WERI-Rb-1 (cell line): ENCODE measurements around the gene HOXA13.

Experiments
- DNase-seq: peaks from one replicate; pipeline ENCODE4 v3.0.0-alpha.2; 2020
- H3K27ac ChIP-seq: fragments of 250-450 bp; sonication (Bioruptor Pico); 2 replicates; pipeline ENCODE4 v1.5.1; 2020; ENCODE audit warnings: mild to moderate bottlenecking, moderate library complexity
- H3K27me3 ChIP-seq: fragments of 250-450 bp; sonication (Bioruptor Pico); 2 replicates; pipeline ENCODE4 v1.5.1; 2021; ENCODE audit warnings: mild to moderate bottlenecking, low read depth, moderate library complexity; ENCODE audit not compliant: insufficient read depth, severe bottlenecking
- H3K36me3 ChIP-seq: fragments of 250-450 bp; sonication (Bioruptor Pico); 2 replicates; pipeline ENCODE4 v1.5.1; 2020; ENCODE audit warnings: mild to moderate bottlenecking, moderate library complexity
- H3K4me3 ChIP-seq: 2 replicates; pipeline ENCODE4 v1.5.1; 2011; ENCODE audit warnings: low read depth, mild to moderate bottlenecking, control low read depth, low read length
- H3K9me3 ChIP-seq: fragments of 250-450 bp; sonication (Bioruptor Pico); 2 replicates; pipeline ENCODE4 v1.5.1; 2021; ENCODE audit warnings: mild to moderate bottlenecking, moderate library complexity; ENCODE audit not compliant: severe bottlenecking
- CTCF ChIP-seq: IDR thresholded peaks from 2 replicates; pipeline ENCODE4 v1.5.1; 2011; ENCODE audit warnings: low read depth, mild to moderate bottlenecking, control low read depth, inconsistent platforms, low read length

The HOXA13 gene

GRCh38 chr7:27162561-27163287, 37.2 kb downstream of the HOXA13 start:
- Histone ChIP-seq H3K9me3 (peaks cover 22% of the 10 kb centered on the region), H3K27me3 (peaks cover 48% of the 10 kb centered on the region), H3K36me3 (no peaks in the 10 kb centered on the region), H3K27ac (no peak overlapping the region), H3K4me3 (no peak overlapping the region)
- no peak for DNase-seq
- no peak for TF ChIP-seq CTCF

DNA sequence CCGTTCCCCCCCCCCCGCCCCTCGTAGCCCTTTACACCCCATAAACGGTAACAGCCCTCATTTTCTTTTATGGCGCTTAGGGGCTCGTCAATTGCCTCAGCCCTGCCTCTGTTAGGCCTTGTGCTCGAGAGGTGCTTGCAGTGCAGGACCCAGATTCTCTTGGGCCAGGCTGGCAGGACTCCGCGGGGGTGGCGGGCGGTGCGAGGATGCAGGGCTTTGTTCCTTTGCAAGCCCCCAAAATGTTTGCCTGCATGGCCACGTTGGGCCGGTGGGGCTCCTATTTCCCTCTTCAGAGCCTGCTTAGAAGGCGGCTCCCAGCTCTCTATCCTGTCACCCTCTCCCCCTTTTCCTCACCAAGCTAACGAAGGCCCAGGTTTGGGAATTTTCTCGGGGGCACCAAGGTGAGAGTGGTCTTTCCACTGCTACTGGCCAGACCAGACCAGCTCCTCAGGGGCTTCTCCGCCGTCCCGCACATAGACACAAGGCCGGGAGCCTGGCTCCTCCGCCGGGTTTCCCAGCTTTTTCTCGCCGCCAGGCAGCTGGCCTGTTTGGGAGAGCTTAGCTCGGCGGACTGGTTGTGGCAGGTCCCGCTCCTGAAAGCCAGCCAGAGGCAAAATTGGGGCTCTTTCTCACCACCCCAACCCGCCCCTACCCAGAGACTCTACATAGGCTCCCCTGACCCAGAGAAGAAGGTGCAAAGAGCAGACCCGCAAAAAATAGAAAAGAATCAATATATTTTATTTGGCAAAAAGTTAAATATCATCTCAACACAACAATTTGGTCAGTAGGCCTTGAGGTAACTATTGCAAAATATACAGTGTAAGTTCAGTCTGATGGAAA, 38.0 kb downstream of the HOXA13 start:
- Histone ChIP-seq H3K27me3 (peaks cover 43% of the 10 kb centered on the region), H3K4me3 (no peak overlapping the region)

GRCh38 chr7:27161214-27161720, 38.6 kb downstream of the HOXA13 start:
- TF ChIP-seq CTCF: no peak
- H3K36me3 ChIP-seq: no peaks in the 10 kb centered on the region
- peak overlapping the region; percentile 47 for H3K4me3 ChIP-seq
- H3K9me3 ChIP-seq: peaks cover 26% of the 10 kb centered on the region
- peaks cover 40% of the 10 kb centered on the region for H3K27me3 ChIP-seq
- no peak overlapping the region for H3K27ac ChIP-seq
- DNase-seq: no peak

More for the DNA sequence above, 38.0 kb downstream of the HOXA13 start:
- Histone ChIP-seq H3K9me3 (peaks cover 24% of the 10 kb centered on the region), H3K36me3 (no peaks in the 10 kb centered on the region), H3K27ac (no peak overlapping the region)
- DNase-seq: no peak
- TF ChIP-seq CTCF: no peak

DNA sequence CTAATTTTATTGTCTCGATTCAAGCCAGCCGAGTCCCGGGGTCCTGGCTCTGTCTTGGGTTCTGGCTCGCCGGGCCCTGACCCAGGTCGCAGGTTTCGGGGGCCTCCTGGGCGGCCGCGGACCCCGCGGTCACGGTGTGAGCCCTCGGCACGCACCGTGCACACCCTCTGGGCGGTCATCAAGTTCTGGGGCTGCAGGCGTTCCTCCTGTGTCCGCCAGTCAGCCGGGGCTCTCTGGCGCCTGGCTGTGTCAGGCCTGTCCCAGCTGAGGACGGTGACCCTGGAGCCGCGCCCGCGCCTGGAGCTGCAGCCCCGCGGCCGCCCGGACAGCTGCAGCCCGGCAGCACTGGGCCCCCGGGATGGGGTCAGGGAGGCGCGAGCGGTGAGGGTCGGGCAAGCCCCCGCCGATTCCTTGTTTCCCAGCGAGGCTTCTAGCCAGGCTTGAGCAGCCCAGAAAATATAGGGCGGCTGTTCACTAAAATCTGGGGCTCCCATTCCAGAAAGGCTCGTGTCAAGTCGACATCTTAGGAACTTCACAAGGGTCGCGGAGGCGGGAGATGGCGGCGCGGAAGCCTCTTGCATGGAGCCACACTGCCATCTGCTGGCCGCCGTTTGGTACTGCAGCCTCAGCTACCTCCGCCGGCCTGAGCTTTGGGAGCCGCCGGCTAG, 39.2 kb downstream of the HOXA13 start:
- Histone ChIP-seq H3K36me3 (no peaks in the 10 kb centered on the region), H3K9me3 (peaks cover 24% of the 10 kb centered on the region), H3K27ac (peak overlapping the region; percentile 72), H3K4me3 (peak overlapping the region; percentile 47), H3K27me3 (peaks cover 40% of the 10 kb centered on the region)
- peak; percentile 93 for TF ChIP-seq CTCF
- DNase-seq: peak; percentile 86

DNA sequence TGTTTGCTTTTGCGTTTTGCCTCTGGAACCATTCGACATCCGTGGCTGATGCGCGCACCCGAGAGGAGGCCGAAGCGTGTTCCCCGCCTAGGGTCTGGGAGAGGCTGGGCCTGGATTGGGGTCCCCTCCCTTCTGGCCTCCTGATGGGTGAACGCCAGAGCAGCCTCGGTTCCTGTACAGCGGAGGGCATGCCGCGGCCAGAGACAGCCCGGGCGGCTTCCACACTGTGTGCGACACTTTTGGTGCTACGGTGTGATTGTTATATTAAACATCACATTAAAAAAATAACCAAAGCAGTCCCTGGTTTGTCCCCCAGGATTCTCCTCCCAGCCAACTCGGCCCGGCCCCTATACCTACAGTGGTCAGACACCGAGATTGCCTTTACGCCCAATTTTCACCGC, 39.7 kb downstream of the HOXA13 start:
- Histone ChIP-seq H3K27ac (no peak overlapping the region; the same call in 1 of the 2 replicates), H3K4me3 (no peak overlapping the region), H3K9me3 (peaks cover 20% of the 10 kb centered on the region), H3K36me3 (no peaks in the 10 kb centered on the region), H3K27me3 (peaks cover 40% of the 10 kb centered on the region)
- TF ChIP-seq CTCF: no peak
- no peak for DNase-seq
